ENCODE data around the gene SLC22A16. TPM values are rescaled to one million over a fixed set of nuclear protein-coding genes. Genes with fewer than 3 reads are reported as not detected.

Gene SLC22A16
- total and polyA plus RNA-seq, 2 of the 13 experiments (the other 11 are each of a cell fraction or from before 2014, with no cell fraction given): 0.04 TPM; not detected in 1

GRCh38 chr6:110395221-110395620 is 81.2 kb downstream of the SLC22A16 start:
- Histone ChIP-seq H3K36me3 (replicated peaks in 1 of 2; ENCODE audit: control insufficient read depth in 1 of 2, insufficient read depth in 2 of 2, low read length in 2 of 2) (no peaks in the 10 kb centered on the region), H3K79me2 (ENCODE audit: insufficient read depth, low read length) (no peaks in the 10 kb centered on the region), H4K20me1 (ENCODE audit: insufficient read depth, low read length) (no peaks in the 10 kb centered on the region), H2AFZ (ENCODE audit: low read length) (no peak overlapping the region), H3K4me3 (replicated peaks in 1 of 3; ENCODE audit: insufficient read depth in 1 of 3, low read depth in 2 of 3, low read length in 3 of 3) (no peak overlapping the region), H3K4me1 (ENCODE audit: insufficient read depth, low read length) (peaks cover 3% of the 10 kb centered on the region), H3K9me3 (ENCODE audit: low read length) (no peaks in the 10 kb centered on the region), H3K27ac (ENCODE audit: extremely low read length, insufficient read depth, low read length) (no peak overlapping the region), H3K27me3 (ENCODE audit: control insufficient read depth in 1 of 2, insufficient read depth in 2 of 2, low read length in 2 of 2) (no peaks in the 10 kb centered on the region), H3K4me2 (ENCODE audit: low read depth, low read length) (no peak overlapping the region), H3K9ac (ENCODE audit: insufficient read depth, low read depth, low read length) (no peak overlapping the region)
- POLR2A ChIA-PET: no interaction called here
- DNase-seq (ENCODE audit: low spot score): no peak
- CTCF ChIA-PET (ENCODE audit: low intra/inter-chr PET ratio, low total read pairs): no interaction called here
- FAIRE-seq: no peak
- in situ Hi-C loops (cut with HindIII; ENCODE audit: extremely low pct_ligation_motif_present, low pct_unique_long_range_greater_than_20kb): loop anchor here (10.0 to 25.0 kb wide), 4 partner anchors 220 to 858 kb away; partner anchors contain the start of gene WASF1
- intact Hi-C loops (cut with micrococcal nuclease; ENCODE audit: unreplicated experiment): loop anchor here (1.0 kb wide), 1 partner anchor 20 kb away; the partner anchor contains the start of gene DDO
- no TSS peak for BruUV-seq (replicated peaks)
- 77% methylated on average over 4 of the region's 4 CpGs for WGBS (ENCODE audit: low lambda C conversion rate)
- no peak for ATAC-seq
- TF ChIP-seq HINFP (CRISPR knock-in tag; IDR thresholded peaks at IDR 0.05; ENCODE audit: low read depth) (no peak), ATAD3A (CRISPR knock-in tag; IDR thresholded peaks at IDR 0.05) (no peak), FOXA1 (IDR thresholded peaks at IDR 0.05) (no peak), FOXA1 (CRISPR knock-in tag; IDR thresholded peaks at IDR 0.05) (no peak), NCOA5 (CRISPR knock-in tag; IDR thresholded peaks at IDR 0.05) (no peak), ZNF749 (CRISPR knock-in tag; IDR thresholded peaks at IDR 0.05; ENCODE audit: borderline replicate concordance) (no peak), TCF7L2 (IDR thresholded peaks at IDR 0.05; ENCODE audit: low read depth, low read length) (no peak), IKZF5 (CRISPR knock-in tag; IDR thresholded peaks at IDR 0.05) (no peak), ZNF160 (CRISPR knock-in tag; IDR thresholded peaks at IDR 0.05) (no peak), ZNF264 (CRISPR knock-in tag; IDR thresholded peaks at IDR 0.05) (no peak), HNRNPUL1 (IDR thresholded peaks at IDR 0.05; ENCODE audit: low read depth, low read length) (no peak), ZNF350 (CRISPR knock-in tag; IDR thresholded peaks at IDR 0.05; ENCODE audit: borderline replicate concordance, low read depth) (no peak), ZNF205 (CRISPR knock-in tag; IDR thresholded peaks at IDR 0.05) (no peak), TFDP1 (CRISPR knock-in tag; IDR thresholded peaks at IDR 0.05; ENCODE audit: borderline replicate concordance) (no peak), DBP (CRISPR knock-in tag; IDR thresholded peaks at IDR 0.05; ENCODE audit: not compliant biosample characterization) (no peak), ATF5 (CRISPR knock-in tag; IDR thresholded peaks at IDR 0.05; ENCODE audit: low read depth) (no peak), ZNF18 (CRISPR knock-in tag; IDR thresholded peaks at IDR 0.05; ENCODE audit: insufficient replicate concordance) (no peak), ZNF484 (CRISPR knock-in tag; IDR thresholded peaks at IDR 0.05; ENCODE audit: borderline replicate concordance, low read depth) (no peak)

All from HepG2 (cell line).